AG04450 (cell line): ENCODE results near the gene TMEM221. TPM values are rescaled to one million over a fixed set of nuclear protein-coding genes. Genes with fewer than 3 reads are reported as not detected.
A peak's percentile ranks its signal among the peaks of the same experiment; 100 is the strongest.

ENCODE experiments used
- CTCF ChIA-PET: fragments of 300-600, 350-600 bp; formaldehyde crosslinking; extraction: SDS; loops from one replicate; lab custom pipeline; 2022; ENCODE audit warnings: antibody characterized with exemption, inconsistent platforms; lab: Charles Lee
- POLR2A ChIA-PET: fragments of 350-600 bp; formaldehyde crosslinking; extraction: SDS; loops from one replicate; lab custom pipeline; 2021; ENCODE audit warnings: antibody characterized with exemption, inconsistent platforms; lab: Yijun Ruan, JAX
- DNase-seq: peaks from one replicate; pipeline ENCODE4 v3.0.0-alpha.2; 2011; ENCODE audit warnings: low read depth, low spot score
- H3K27ac ChIP-seq: one replicate; pipeline ENCODE4 v1.5.1; 2012; ENCODE audit warnings: low read depth, low read length, control low read depth
- H3K27me3 ChIP-seq: one replicate; pipeline ENCODE4 v1.6.0; 2012; ENCODE audit warnings: low read length; ENCODE audit not compliant: control insufficient read depth, insufficient read depth
- H3K4me3 ChIP-seq: 2 replicates; pipeline ENCODE4 v1.5.1; 2011; ENCODE audit warnings: mild to moderate bottlenecking, low read depth, low read length, control low read depth
- H3K9me3 ChIP-seq: 2 replicates; pipeline ENCODE4 v1.5.1; 2012; ENCODE audit warnings: low read length; ENCODE audit not compliant: control insufficient read depth, insufficient read depth
- CTCF ChIP-seq: IDR thresholded peaks from 2 replicates; pipeline ENCODE4 v1.5.1; 2011; ENCODE audit warnings: low read depth, low read length, control low read depth, inconsistent platforms
- polyA plus RNA-seq: library from polyadenylated mRNA; depleted of rRNA; stranded (reverse); fragments of >200 nt; gene quantifications from 2 replicates; pipeline ENCODE4 v1.2.3, GENCODE V29; 2011

Gene TMEM221
- polyA plus RNA-seq, 1 experiment, result 0.05 TPM

- peak; percentile 57 for DNase-seq
- H3K4me3 ChIP-seq, result no peak overlapping the region
- H3K27ac ChIP-seq, result no peak overlapping the region
- H3K27me3 ChIP-seq, result no peaks in the 10 kb centered on the region
- CTCF ChIA-PET, result interaction anchor here (1.3 kb wide), 1 partner anchor 32 kb away, joined by 3 read pairs; no protein-coding TSS in a partner anchor
- POLR2A ChIA-PET, result no interaction called here
- no peak for TF ChIP-seq CTCF
- no peaks in the 10 kb centered on the region for H3K9me3 ChIP-seq
Measured at GRCh38 chr19:17473041-17473440, 24.6 kb upstream of the TMEM221 start.

- TF ChIP-seq CTCF, result no peak
- Histone ChIP-seq H3K9me3 (no peaks in the 10 kb centered on the region), H3K27ac (no peak overlapping the region), H3K27me3 (no peaks in the 10 kb centered on the region), H3K4me3 (peak overlapping the region; percentile 79)
- DNase-seq, result no peak
- ChIA-PET POLR2A (no interaction called here), CTCF (no interaction called here)
Measured at GRCh38 chr19:17471410-17472125, 23.1 kb upstream of the TMEM221 start.

- POLR2A ChIA-PET, result interaction anchor here (0.5 to 1.1 kb wide), 4 partner anchors 8 to 574 kb away, joined by 3 to 4 read pairs (median 3); no protein-coding TSS in a partner anchor
Measured at GRCh38 chr19:17470068-17470841, 21.8 kb upstream of the TMEM221 start, which contains the start of gene SLC27A1. Gene SLC27A1, plus strand, starts transcription at chr19:17470524. Its CDS starts 17 bp downstream, at chr19:17470541.

GRCh38 chr19:17469481-17470067, 21.1 kb upstream of the TMEM221 start:
- peak overlapping the region; percentile 78 for H3K4me3 ChIP-seq
- no peaks in the 10 kb centered on the region for H3K9me3 ChIP-seq
- no peak for TF ChIP-seq CTCF
- DNase-seq, result peak; percentile 85
- CTCF ChIA-PET, result no interaction called here
- no peaks in the 10 kb centered on the region for H3K27me3 ChIP-seq
- peak overlapping the region; percentile 52 for H3K27ac ChIP-seq
- POLR2A ChIA-PET, result interaction anchor here (0.6 to 1.1 kb wide), 2 partner anchors 91 to 575 kb away, joined by 3 read pairs; no protein-coding TSS in a partner anchor

More at GRCh38 chr19:17470068-17470841, 21.8 kb upstream of the TMEM221 start, which contains the start of gene SLC27A1:
- TF ChIP-seq CTCF, result no peak
- no peaks in the 10 kb centered on the region for H3K9me3 ChIP-seq
- H3K27me3 ChIP-seq, result no peaks in the 10 kb centered on the region
- peak within 1 kb of the TSS; percentile 79 for H3K4me3 ChIP-seq
- peak within 1 kb of the TSS; percentile 52 for H3K27ac ChIP-seq
- CTCF ChIA-PET, result no interaction called here
- DNase-seq, result peak; percentile 97
